ENCODE measurements around the gene SLC25A6. TPM values are rescaled to one million over a fixed set of nuclear protein-coding genes. Genes with fewer than 3 reads are reported as not detected.

SLC25A6 gene
- total RNA-seq, 4 donors from 2014 or later = 60.0 to 69.9 (median 65.1) TPM

DNA sequence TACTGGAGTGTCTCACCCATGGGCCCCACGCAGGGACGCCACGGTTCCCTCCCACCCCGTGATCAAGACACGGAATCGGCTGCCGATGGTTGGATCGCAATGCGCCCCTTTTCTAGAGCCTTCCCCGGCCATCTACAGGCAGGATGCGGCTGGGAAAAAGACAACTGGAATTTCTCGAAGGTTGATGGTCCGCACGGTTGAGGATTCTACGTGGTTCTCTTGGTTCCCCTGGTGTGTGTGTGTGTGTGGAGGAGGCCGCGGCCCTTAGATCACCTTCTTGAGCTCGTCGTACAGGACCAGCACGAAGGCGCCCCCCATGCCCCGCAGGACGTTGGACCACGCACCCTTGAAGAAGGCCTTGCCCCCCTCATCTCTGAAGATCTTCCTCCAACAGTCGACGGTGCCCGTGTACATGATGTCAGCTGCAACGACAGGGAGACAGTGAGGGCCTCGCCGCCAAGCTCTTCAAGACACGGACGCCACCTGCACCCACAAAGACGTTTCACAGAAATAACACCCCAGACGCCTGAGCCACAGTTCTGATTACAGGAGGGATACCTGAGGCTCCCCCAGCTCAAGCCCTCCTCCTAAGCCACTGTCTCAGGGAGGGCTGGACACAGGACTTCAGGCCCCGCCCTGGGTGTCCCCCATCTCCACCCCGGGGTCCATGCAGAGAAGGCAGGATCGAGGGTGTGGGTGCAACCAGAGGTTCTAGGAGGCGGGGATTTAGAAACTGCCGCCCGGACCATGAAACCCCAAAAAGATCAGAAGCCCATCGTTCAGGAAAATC, 5.4 kb downstream of the SLC25A6 start:
- Histone ChIP-seq H3K4me3 (no peak overlapping the region), H3K4me1 (peaks cover 29 to 39% of the 10 kb centered on the region in 2 donors), H3K36me3 (peaks cover 2 to 71% of the 10 kb centered on the region in 2 donors), H3K9me3 (no peaks in the 10 kb centered on the region), H3K27ac (no peak overlapping the region), H3K27me3 (no peaks in the 10 kb centered on the region)
- TF ChIP-seq POLR2A (IDR thresholded peaks at IDR 0.05) = no peak
- TF ChIP-seq, protein P1, sequence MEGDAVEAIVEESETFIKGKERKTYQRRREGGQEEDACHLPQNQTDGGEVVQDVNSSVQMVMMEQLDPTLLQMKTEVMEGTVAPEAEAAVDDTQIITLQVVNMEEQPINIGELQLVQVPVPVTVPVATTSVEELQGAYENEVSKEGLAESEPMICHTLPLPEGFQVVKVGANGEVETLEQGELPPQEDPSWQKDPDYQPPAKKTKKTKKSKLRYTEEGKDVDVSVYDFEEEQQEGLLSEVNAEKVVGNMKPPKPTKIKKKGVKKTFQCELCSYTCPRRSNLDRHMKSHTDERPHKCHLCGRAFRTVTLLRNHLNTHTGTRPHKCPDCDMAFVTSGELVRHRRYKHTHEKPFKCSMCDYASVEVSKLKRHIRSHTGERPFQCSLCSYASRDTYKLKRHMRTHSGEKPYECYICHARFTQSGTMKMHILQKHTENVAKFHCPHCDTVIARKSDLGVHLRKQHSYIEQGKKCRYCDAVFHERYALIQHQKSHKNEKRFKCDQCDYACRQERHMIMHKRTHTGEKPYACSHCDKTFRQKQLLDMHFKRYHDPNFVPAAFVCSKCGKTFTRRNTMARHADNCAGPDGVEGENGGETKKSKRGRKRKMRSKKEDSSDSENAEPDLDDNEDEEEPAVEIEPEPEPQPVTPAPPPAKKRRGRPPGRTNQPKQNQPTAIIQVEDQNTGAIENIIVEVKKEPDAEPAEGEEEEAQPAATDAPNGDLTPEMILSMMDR (IDR thresholded peaks at IDR 0.05 in 4 of 5, conservative IDR thresholded peaks at IDR 0.05 in 1 of 5) = no peak
- in situ Hi-C loops (cut with MboI; ENCODE audit: low sequenced_read_pairs in 4 of 4) (no loop called here), intact Hi-C loops (cut with DNase I; ENCODE audit: low total_unique reads) (no loop called here)
- ATAC-seq (no peak), DNase-seq (peak in 1 of 2 donors; percentile 10)

DNA sequence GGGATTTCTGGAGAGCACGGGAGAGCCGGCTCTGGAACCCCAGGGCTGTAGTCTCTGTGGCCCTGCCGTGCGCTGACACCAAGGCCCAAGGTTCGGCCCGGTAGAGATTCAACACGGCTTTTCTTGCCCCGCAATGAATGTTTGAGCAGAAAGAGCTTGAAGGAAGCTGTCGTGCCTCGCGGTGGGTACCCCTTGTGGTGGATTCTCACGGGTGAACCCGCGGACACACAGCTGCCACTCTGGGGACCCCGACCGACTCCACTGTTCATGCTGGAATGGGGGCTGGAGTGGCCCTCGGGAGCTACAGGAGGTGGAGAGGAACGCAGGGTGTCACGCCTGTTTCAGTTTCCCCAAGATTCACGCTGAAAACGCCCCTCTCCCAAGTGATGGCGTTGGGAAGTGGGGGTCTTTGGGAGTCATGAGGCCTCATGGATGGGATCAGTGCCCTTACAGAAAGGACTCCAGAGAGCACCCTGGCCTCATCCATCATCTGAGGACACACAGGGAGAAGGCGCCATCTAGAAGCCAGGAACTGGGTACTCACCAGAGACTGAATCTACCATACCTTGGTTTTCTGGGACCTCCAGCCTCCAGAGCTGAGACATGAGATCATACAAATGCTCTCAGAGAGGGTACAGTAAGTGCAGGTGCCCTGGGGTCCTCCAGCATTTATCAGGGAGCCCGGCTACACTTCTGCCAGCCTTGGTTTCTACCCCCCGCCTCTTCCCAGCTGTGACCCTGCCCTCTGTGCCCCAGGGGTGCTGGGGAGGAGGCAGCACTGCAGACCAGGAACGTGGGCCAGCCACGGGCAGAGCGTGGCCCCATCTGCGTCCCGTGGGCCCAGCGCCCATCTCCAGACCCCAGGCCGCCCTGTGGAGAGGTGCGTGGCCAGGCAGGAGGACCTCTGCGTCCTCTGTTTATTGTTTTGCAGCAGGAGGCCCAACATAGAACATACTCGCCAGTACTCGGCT, 6.4 kb downstream of the SLC25A6 start:
- Histone ChIP-seq H3K27me3 (no peaks in the 10 kb centered on the region), H3K4me3 (no peak overlapping the region), H3K4me1 (peaks cover 23 to 31% of the 10 kb centered on the region in 2 donors), H3K27ac (no peak overlapping the region), H3K36me3 (peaks cover 2 to 67% of the 10 kb centered on the region in 2 donors), H3K9me3 (no peaks in the 10 kb centered on the region)
- TF ChIP-seq POLR2A (IDR thresholded peaks at IDR 0.05) = no peak
- in situ Hi-C loops (cut with MboI; ENCODE audit: low sequenced_read_pairs in 4 of 4) = no loop called here
- DNase-seq = peak in 1 of 2 donors; percentile 12
- no peak for ATAC-seq
- intact Hi-C loops (cut with DNase I; ENCODE audit: low total_unique reads) = no loop called here

- intact Hi-C loops (cut with DNase I; ENCODE audit: low total_unique reads) = no loop called here
- H3K27me3 ChIP-seq = no peaks in the 10 kb centered on the region
- no peak overlapping the region for H3K4me3 ChIP-seq
- in situ Hi-C loops (cut with MboI; ENCODE audit: low sequenced_read_pairs in 4 of 4) = no loop called here
- peaks cover 2 to 59% of the 10 kb centered on the region in 2 donors for H3K36me3 ChIP-seq
- no peak for TF ChIP-seq POLR2A (IDR thresholded peaks at IDR 0.05)
- TF ChIP-seq, protein P1 (IDR thresholded peaks at IDR 0.05 in 4 of 5, conservative IDR thresholded peaks at IDR 0.05 in 1 of 5) = no peak
- ATAC-seq (no peak), DNase-seq (peak in 1 of 2 donors; percentile 14)
- H3K4me1 ChIP-seq = peaks cover 16 to 23% of the 10 kb centered on the region in 2 donors
- no peak overlapping the region for H3K27ac ChIP-seq
- no peaks in the 10 kb centered on the region for H3K9me3 ChIP-seq
These were observed 7.2 kb downstream of the SLC25A6 start for GRCh38 chrX:1384658-1385252.

DNA sequence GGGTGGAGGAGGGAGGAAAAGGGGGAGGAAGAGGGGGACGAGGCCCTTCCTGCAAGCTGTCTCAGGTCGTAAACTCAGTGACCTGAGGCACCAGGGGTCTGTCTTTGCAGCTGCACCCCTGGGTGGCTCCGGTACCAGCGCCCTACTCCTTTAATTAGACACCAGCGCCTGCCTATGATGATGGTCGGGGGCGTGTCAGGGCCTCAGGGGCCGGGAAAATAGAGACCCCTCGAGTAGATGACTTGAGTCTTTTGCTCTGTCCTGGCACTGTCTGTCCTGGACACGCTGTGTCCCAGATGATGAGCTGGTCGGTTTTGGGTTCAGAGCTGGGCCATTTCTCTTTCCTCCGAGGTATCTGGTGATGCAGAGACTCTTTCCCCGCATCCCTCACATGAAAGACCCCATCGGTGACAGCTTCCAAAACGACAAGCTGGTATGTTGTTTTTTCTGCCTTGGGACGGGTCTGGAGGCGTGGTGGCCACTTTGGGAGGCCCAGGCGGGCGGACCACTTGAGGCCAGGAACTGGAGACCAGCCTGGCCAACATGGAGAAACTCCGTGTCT, 11.2 kb downstream of the SLC25A6 start:
- peak; percentile 29 for ATAC-seq
- in situ Hi-C loops (cut with MboI; ENCODE audit: low sequenced_read_pairs in 4 of 4) = no loop called here
- H3K27ac ChIP-seq = peak overlapping the region in 1 of 4 donors; percentile 44

More for the DNA sequence above, 11.2 kb downstream of the SLC25A6 start:
- Histone ChIP-seq H3K4me1 (no peaks in the 10 kb centered on the region), H3K36me3 (peaks cover 0 to 19% of the 10 kb centered on the region in 2 donors), H3K27me3 (no peaks in the 10 kb centered on the region), H3K4me3 (no peak overlapping the region), H3K9me3 (no peaks in the 10 kb centered on the region)
- intact Hi-C loops (cut with DNase I; ENCODE audit: low total_unique reads) = no loop called here
- TF ChIP-seq POLR2A (IDR thresholded peaks at IDR 0.05) = no peak
- TF ChIP-seq, protein P1 (IDR thresholded peaks at IDR 0.05 in 4 of 5, conservative IDR thresholded peaks at IDR 0.05 in 1 of 5) = no peak
- peak in 1 of 2 donors; percentile 41 for DNase-seq
